ENCODE measurements around the gene TFF1. TPM values are rescaled to one million over a fixed set of nuclear protein-coding genes. Genes with fewer than 3 reads are reported as not detected.
A peak's percentile ranks its signal among the peaks of the same experiment; 100 is the strongest.

Gene TFF1
- total RNA-seq, 4 donors from 2014 or later = 8.6 to 45.3 (median 25.8) TPM; not detected in 1

DNA sequence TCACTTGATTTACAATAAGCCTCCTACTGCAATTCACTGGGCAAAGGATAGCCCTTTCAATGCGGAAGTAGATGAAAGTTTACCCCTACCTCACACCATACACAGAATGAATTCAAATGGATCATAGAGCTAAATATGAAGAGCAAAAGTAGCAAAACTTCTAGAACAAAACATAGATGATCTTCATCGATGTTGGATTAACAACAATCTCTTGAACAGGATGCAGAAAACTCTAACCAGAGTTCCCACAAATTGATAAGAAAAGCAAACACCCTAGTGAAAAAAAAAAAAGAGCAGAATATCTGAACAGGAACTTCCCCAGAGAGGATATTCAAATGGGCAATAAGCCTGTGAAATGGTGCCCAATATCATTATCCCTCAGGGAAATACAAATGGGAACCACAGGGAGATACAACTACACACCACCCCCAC is 35.5 kb upstream of the TFF1 start:
- TF ChIP-seq POLR2AphosphoS5 (IDR thresholded peaks at IDR 0.05) = no peak
- TF ChIP-seq EP300 (IDR thresholded peaks at IDR 0.05; ENCODE audit: low read depth) = no peak
- TF ChIP-seq POLR2A (IDR thresholded peaks at IDR 0.05) = no peak
- TF ChIP-seq, protein P1, sequence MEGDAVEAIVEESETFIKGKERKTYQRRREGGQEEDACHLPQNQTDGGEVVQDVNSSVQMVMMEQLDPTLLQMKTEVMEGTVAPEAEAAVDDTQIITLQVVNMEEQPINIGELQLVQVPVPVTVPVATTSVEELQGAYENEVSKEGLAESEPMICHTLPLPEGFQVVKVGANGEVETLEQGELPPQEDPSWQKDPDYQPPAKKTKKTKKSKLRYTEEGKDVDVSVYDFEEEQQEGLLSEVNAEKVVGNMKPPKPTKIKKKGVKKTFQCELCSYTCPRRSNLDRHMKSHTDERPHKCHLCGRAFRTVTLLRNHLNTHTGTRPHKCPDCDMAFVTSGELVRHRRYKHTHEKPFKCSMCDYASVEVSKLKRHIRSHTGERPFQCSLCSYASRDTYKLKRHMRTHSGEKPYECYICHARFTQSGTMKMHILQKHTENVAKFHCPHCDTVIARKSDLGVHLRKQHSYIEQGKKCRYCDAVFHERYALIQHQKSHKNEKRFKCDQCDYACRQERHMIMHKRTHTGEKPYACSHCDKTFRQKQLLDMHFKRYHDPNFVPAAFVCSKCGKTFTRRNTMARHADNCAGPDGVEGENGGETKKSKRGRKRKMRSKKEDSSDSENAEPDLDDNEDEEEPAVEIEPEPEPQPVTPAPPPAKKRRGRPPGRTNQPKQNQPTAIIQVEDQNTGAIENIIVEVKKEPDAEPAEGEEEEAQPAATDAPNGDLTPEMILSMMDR (IDR thresholded peaks at IDR 0.05) = no peak
- H3K27me3 ChIP-seq = no peaks in the 10 kb centered on the region
- H3K4me3 ChIP-seq = no peak overlapping the region
- WGBS, 2 donors (ENCODE audit: low coverage in 1 of 2) = 30 to 55% methylated on average over 2 of the region's 2 CpGs
- no peak for DNase-seq
- intact Hi-C loops (cut with DNase I; ENCODE audit: low total_unique reads) (no loop called here), in situ Hi-C loops (cut with MboI; ENCODE audit: low pct_ligation_motif_present in 1 of 4, low pct_unique_long_range_greater_than_20kb in 1 of 4, low sequenced_read_pairs in 3 of 4) (no loop called here)
- no peaks in the 10 kb centered on the region for H3K4me1 ChIP-seq
- no peaks in the 10 kb centered on the region for H3K9me3 ChIP-seq
- H3K36me3 ChIP-seq = no peaks in the 10 kb centered on the region
- peak overlapping the region in 1 of 4 donors; percentile 30 for H3K27ac ChIP-seq

DNA sequence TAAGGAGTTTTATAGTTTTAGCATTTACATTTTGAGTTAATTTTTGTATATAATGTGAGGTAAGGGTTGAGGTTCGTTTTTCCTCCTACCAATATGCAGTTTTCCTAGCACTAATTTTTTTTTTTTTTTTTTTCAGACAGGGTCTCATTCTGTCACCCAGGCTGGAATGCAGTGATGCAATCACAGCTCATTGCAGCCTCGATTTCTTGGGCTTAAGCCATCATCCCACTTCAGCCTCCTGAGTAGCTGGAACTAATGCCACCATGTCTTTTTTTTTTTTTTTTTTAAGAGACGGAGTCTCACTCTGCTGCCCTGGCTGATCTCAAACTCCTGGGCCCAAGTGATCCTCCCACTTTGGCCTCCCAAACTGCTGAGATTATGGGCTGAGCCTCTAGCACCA is 34.8 kb upstream of the TFF1 start:
- no peak overlapping the region for H3K4me3 ChIP-seq
- in situ Hi-C loops (cut with MboI; ENCODE audit: low pct_ligation_motif_present in 1 of 4, low pct_unique_long_range_greater_than_20kb in 1 of 4, low sequenced_read_pairs in 3 of 4) = no loop called here
- no peak for TF ChIP-seq EP300 (IDR thresholded peaks at IDR 0.05; ENCODE audit: low read depth)
- TF ChIP-seq, protein P1 (IDR thresholded peaks at IDR 0.05) = no peak
- H3K36me3 ChIP-seq = no peaks in the 10 kb centered on the region
- DNase-seq = no peak
- intact Hi-C loops (cut with DNase I; ENCODE audit: low total_unique reads) = no loop called here
- no peak overlapping the region for H3K27ac ChIP-seq
- 50 to 72% methylated on average over 3 of the region's 3 CpGs for WGBS, 2 donors (ENCODE audit: low coverage in 1 of 2)
- H3K9me3 ChIP-seq = no peaks in the 10 kb centered on the region
- H3K4me1 ChIP-seq = no peaks in the 10 kb centered on the region
- H3K27me3 ChIP-seq = no peaks in the 10 kb centered on the region

- Histone ChIP-seq H3K27ac (no peak overlapping the region), H3K27me3 (no peaks in the 10 kb centered on the region), H3K9me3 (no peaks in the 10 kb centered on the region), H3K4me3 (no peak overlapping the region), H3K36me3 (no peaks in the 10 kb centered on the region), H3K4me1 (no peaks in the 10 kb centered on the region)
- 72 to 88% methylated on average over 2 to 4 of the region's 4 CpGs for WGBS, 2 donors (ENCODE audit: low coverage in 1 of 2)
- DNase-seq = no peak
- TF ChIP-seq POLR2A (IDR thresholded peaks at IDR 0.05) (no peak), POLR2AphosphoS5 (IDR thresholded peaks at IDR 0.05) (no peak), EP300 (IDR thresholded peaks at IDR 0.05; ENCODE audit: low read depth) (no peak)
- TF ChIP-seq, protein P1 (IDR thresholded peaks at IDR 0.05) = no peak
- intact Hi-C loops (cut with DNase I; ENCODE audit: low total_unique reads) = no loop called here
- in situ Hi-C loops (cut with MboI; ENCODE audit: low pct_ligation_motif_present in 1 of 4, low pct_unique_long_range_greater_than_20kb in 1 of 4, low sequenced_read_pairs in 3 of 4) = no loop called here
Observed at GRCh38 chr21:42400525-42400924, 34.2 kb upstream of the TFF1 start.

GRCh38 chr21:42398436-42399028 is 32.2 kb upstream of the TFF1 start:
- H3K27ac ChIP-seq = no peak overlapping the region
- 72% methylated on average over 12 of the region's 12 CpGs; no CpG with 5 or more reads in 1 of the 2 donors for WGBS, 2 donors (ENCODE audit: low coverage in 1 of 2)
- intact Hi-C loops (cut with DNase I; ENCODE audit: low total_unique reads) = no loop called here

More at GRCh38 chr21:42398436-42399028, 32.2 kb upstream of the TFF1 start:
- in situ Hi-C loops (cut with MboI; ENCODE audit: low pct_ligation_motif_present in 1 of 4, low pct_unique_long_range_greater_than_20kb in 1 of 4, low sequenced_read_pairs in 3 of 4) = no loop called here
- TF ChIP-seq EP300 (IDR thresholded peaks at IDR 0.05; ENCODE audit: low read depth) = no peak
- H3K4me3 ChIP-seq = no peak overlapping the region
- DNase-seq = no peak
- H3K27me3 ChIP-seq = no peaks in the 10 kb centered on the region
- H3K4me1 ChIP-seq = no peaks in the 10 kb centered on the region
- no peaks in the 10 kb centered on the region for H3K9me3 ChIP-seq
- H3K36me3 ChIP-seq = no peaks in the 10 kb centered on the region

Data from transverse colon (tissue), 4 donors.